Keratinocyte (primary cell): Measurements from ENCODE around the gene SAG. TPM values are rescaled to one million over a fixed set of nuclear protein-coding genes. Genes with fewer than 3 reads are reported as not detected.

Experiments
- DNase-seq: peaks from one replicate; pipeline ENCODE4 v3.0.0-alpha.2; 2011; ENCODE audit warnings: low read depth, missing footprints, low spot score
- FAIRE-seq: peaks from 2 replicates; lab custom pipeline; 2011; peaks lifted over from hg19 to GRCh38; lab: Jason Lieb, UNC
- H2AFZ ChIP-seq: 2 replicates; pipeline ENCODE4 v1.6.0; 2012; ENCODE audit warnings: low read length, control low read depth, inconsistent platforms; ENCODE audit not compliant: control insufficient read depth
- H3K27ac ChIP-seq: 2 replicates; pipeline ENCODE4 v1.5.1; 2011; ENCODE audit warnings: low read length; ENCODE audit not compliant: control insufficient read depth, insufficient read depth
- H3K27me3 ChIP-seq: 3 replicates; pipeline ENCODE4 v1.6.0; 2011; ENCODE audit warnings: low read length; ENCODE audit not compliant: control insufficient read depth, insufficient read depth; ENCODE audit errors: extremely low read depth
- H3K36me3 ChIP-seq, 2 experiments: 2 replicates in 1 of 2; 3 replicates in 1 of 2; pipeline ENCODE4 v1.5.1; 2011; ENCODE audit warnings: low read length in 2 of 2, mild to moderate bottlenecking in 1 of 2; ENCODE audit not compliant: control insufficient read depth in 2 of 2, insufficient read depth in 2 of 2; ENCODE audit errors: extremely low read depth in 1 of 2
- H3K4me1 ChIP-seq: 3 replicates; pipeline ENCODE4 v1.5.1; 2011; ENCODE audit warnings: low read length; ENCODE audit not compliant: control insufficient read depth, insufficient read depth; ENCODE audit errors: extremely low read depth
- H3K4me2 ChIP-seq: 3 replicates; pipeline ENCODE4 v1.6.0; 2011; ENCODE audit warnings: low read depth, low read length; ENCODE audit not compliant: control insufficient read depth, insufficient read depth; ENCODE audit errors: extremely low read depth
- H3K4me3 ChIP-seq, 3 experiments: fragments of 200-600 bp in 1 of 3; sonication (generic) in 1 of 3; 2 replicates in 2 of 3; 3 replicates in 1 of 3; pipeline ENCODE4 v1.5.1; 2011 to 2016; ENCODE audit warnings: low read length in 3 of 3, mild to moderate bottlenecking in 3 of 3, control low read depth in 2 of 3, inconsistent platforms in 1 of 3, low read depth in 1 of 3, mixed read lengths in 1 of 3, mixed run types in 1 of 3, moderate library complexity in 1 of 3; ENCODE audit not compliant: control insufficient read depth in 2 of 3, insufficient read depth in 2 of 3; ENCODE audit errors: extremely low read depth in 1 of 3
- H3K79me2 ChIP-seq: 2 replicates; pipeline ENCODE4 v1.6.0; 2012; ENCODE audit warnings: low read length; ENCODE audit not compliant: control insufficient read depth, insufficient read depth
- H3K9ac ChIP-seq: 3 replicates; pipeline ENCODE4 v1.6.0; 2011; ENCODE audit warnings: low read length; ENCODE audit not compliant: control insufficient read depth, insufficient read depth; ENCODE audit errors: extremely low read depth
- H3K9me1 ChIP-seq: 3 replicates; pipeline ENCODE4 v1.6.0; 2011; ENCODE audit warnings: low read length; ENCODE audit not compliant: control insufficient read depth, insufficient read depth; ENCODE audit errors: extremely low read depth
- H3K9me3 ChIP-seq: 2 replicates; pipeline ENCODE4 v1.5.1; 2012; ENCODE audit warnings: low read depth, low read length; ENCODE audit not compliant: control insufficient read depth
- H4K20me1 ChIP-seq: 3 replicates; pipeline ENCODE4 v1.6.0; 2011; ENCODE audit warnings: low read length; ENCODE audit not compliant: control insufficient read depth, insufficient read depth; ENCODE audit errors: extremely low read depth
- EZH2 ChIP-seq: IDR thresholded peaks from one replicate; pipeline ENCODE4 v1.6.1; 2012; ENCODE audit warnings: inconsistent platforms, mild to moderate bottlenecking, low read length, moderate library complexity
- dilution Hi-C: fragments of 300-500 bp; cut with MboI; formaldehyde crosslinking; loops from one replicate; pipeline ENCODE4 v1.7.0; 2020; ENCODE audit warnings: low sequenced_read_pairs; ENCODE audit not compliant: extremely low pct_ligation_motif_present
- polyA plus RNA-seq, 5 experiments: library from polyadenylated mRNA; depleted of rRNA in 3 of 5; stranded (reverse) in 3 of 5; stranded (forward) in 1 of 5; unstranded in 1 of 5; fragments of >200 nt; gene quantifications; 1 replicate in 1 of 5; 2 replicates in 3 of 5; 3 replicates in 1 of 5; pipeline versions ENCODE4 v1.2.1 to v1.2.3, GENCODE V29; 2011 to 2012; ENCODE audit warnings: missing spikeins in 2 of 5, low read depth in 1 of 5, low replicate concordance in 1 of 5
- small RNA-seq, 3 experiments: library from RNA; depleted of rRNA; stranded (forward); fragments of <200 nt; gene quantifications; one replicate each; pipeline ENCODE3, GENCODE V24; 2012; ENCODE audit warnings: low read depth in 3 of 3, low replicate concordance in 1 of 3; ENCODE audit not compliant: insufficient read length in 3 of 3
- TF ChIP-seq, protein P1 (sequence below), 3 experiments: IDR thresholded peaks in 1 of 3; conservative IDR thresholded peaks in 1 of 3; optimal IDR thresholded peaks in 1 of 3; 2 replicates in 2 of 3; 3 replicates in 1 of 3; pipeline versions ENCODE3 to v1.5.1; 2011; ENCODE audit warnings: low read length in 3 of 3, mild to moderate bottlenecking in 3 of 3, moderate library complexity in 2 of 3, control low read depth in 1 of 3, inconsistent platforms in 1 of 3; ENCODE audit not compliant: insufficient read depth in 2 of 3; ENCODE audit errors: extremely low read depth in 1 of 3

SAG gene
- polyA plus RNA-seq, 1 donor (not counting 4 experiments of a cell fraction or from before 2014, with no cell fraction given), result not detected

DNA sequence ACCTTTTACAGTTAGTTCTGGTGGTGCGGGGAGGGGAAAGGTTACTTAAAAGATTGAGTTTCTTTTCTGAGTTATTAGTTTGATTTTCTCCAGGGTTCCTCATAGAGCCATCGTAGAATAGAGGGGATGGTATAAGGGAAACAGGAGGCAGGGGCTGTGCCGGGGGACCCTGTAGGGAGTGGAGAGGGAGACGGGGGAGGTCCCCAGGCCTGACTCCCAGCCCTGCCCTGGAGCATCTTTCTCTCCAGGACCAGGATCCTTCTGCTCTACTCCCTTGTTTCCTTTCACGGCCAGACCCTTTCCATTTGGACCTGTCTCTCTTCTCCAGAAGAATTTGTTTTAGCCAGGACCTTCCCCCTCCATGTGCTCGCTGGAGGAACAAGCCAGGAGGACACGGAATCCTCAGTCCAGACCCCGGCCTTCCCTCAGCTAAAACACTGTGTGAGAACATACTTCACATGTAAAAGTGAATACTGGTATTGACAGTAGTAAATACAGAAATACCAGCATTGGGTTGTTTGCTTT is 82.0 kb downstream of the SAG start:
- DNase-seq, result no peak
- Histone ChIP-seq H3K27me3 (no peaks in the 10 kb centered on the region), H3K27ac (no peak overlapping the region), H3K9me1 (no peaks in the 10 kb centered on the region), H4K20me1 (peaks cover 3% of the 10 kb centered on the region), H3K4me3 (no peak overlapping the region), H2AFZ (no peak overlapping the region), H3K36me3 (peaks cover 0 to 2% of the 10 kb centered on the region in 2 experiments), H3K79me2 (peaks cover 3% of the 10 kb centered on the region), H3K9me3 (no peaks in the 10 kb centered on the region), H3K4me2 (no peak overlapping the region), H3K4me1 (peaks cover 14% of the 10 kb centered on the region), H3K9ac (no peak overlapping the region)
- dilution Hi-C loops, result no loop called here
- FAIRE-seq, result no peak
- TF ChIP-seq EZH2, result no peak
- TF ChIP-seq, protein P1, sequence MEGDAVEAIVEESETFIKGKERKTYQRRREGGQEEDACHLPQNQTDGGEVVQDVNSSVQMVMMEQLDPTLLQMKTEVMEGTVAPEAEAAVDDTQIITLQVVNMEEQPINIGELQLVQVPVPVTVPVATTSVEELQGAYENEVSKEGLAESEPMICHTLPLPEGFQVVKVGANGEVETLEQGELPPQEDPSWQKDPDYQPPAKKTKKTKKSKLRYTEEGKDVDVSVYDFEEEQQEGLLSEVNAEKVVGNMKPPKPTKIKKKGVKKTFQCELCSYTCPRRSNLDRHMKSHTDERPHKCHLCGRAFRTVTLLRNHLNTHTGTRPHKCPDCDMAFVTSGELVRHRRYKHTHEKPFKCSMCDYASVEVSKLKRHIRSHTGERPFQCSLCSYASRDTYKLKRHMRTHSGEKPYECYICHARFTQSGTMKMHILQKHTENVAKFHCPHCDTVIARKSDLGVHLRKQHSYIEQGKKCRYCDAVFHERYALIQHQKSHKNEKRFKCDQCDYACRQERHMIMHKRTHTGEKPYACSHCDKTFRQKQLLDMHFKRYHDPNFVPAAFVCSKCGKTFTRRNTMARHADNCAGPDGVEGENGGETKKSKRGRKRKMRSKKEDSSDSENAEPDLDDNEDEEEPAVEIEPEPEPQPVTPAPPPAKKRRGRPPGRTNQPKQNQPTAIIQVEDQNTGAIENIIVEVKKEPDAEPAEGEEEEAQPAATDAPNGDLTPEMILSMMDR (optimal IDR thresholded peaks at IDR 0.05 in 1 of 3, IDR thresholded peaks at IDR 0.05 in 1 of 3, conservative IDR thresholded peaks at IDR 0.05 in 1 of 3; ENCODE audit: extremely low read depth in 1 of 3, insufficient read depth in 2 of 3, low read length in 3 of 3), result no peak

DNA sequence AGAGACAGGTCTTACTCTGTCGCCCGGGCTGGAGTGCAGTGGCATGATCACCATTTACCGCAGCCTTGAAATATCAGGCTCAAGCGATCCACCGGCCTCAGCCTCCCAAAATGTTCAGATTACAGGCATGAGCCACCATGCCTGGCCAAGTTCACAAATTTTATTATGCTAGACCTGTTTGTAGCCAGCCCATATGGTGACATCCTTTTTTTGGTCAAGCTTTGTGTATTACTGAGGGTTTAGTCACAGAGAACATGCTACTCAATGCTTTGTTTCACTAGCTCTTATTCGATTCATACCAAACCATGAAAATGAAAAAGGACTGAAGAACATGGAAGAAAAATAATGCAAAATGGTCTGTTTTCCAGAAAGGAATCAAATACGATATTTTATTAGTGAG is 88.1 kb downstream of the SAG start:
- Histone ChIP-seq H3K4me3 (no peak overlapping the region), H3K36me3 (peaks cover 0 to 1% of the 10 kb centered on the region in 2 experiments), H2AFZ (no peak overlapping the region), H3K9me3 (no peaks in the 10 kb centered on the region), H3K9ac (no peak overlapping the region), H3K79me2 (no peaks in the 10 kb centered on the region), H4K20me1 (no peaks in the 10 kb centered on the region), H3K27ac (no peak overlapping the region), H3K9me1 (no peaks in the 10 kb centered on the region), H3K4me1 (no peaks in the 10 kb centered on the region), H3K4me2 (no peak overlapping the region), H3K27me3 (no peaks in the 10 kb centered on the region)
- dilution Hi-C loops, result no loop called here
- FAIRE-seq (no peak), DNase-seq (no peak)
- TF ChIP-seq, protein P1 (optimal IDR thresholded peaks at IDR 0.05 in 1 of 3, IDR thresholded peaks at IDR 0.05 in 1 of 3, conservative IDR thresholded peaks at IDR 0.05 in 1 of 3; ENCODE audit: extremely low read depth in 1 of 3, insufficient read depth in 2 of 3, low read length in 3 of 3), result no peak
- TF ChIP-seq EZH2, result no peak

Small RNAs within 50 kb of the gene (small RNA-seq; reads per million reads assigned to genes)
- gene RF00019 (0 reads per million in 3 experiments), gene SCARNA5 (1.0 to 10.6 (median 8.5) reads per million in 3 experiments), gene SCARNA6 (0.87 to 3.3 (median 1.0) reads per million in 3 experiments)

Other genes starting within 250 kb of the SAG start
- 7.5 to 11.2 TPM (median 10.4 TPM) in 3 replicates for gene INPP5D, start 247.5 kb upstream of the SAG start, polyA plus RNA-seq
- 33.1 to 38.5 TPM (median 34.1 TPM) in 3 replicates for gene ATG16L1, start 56.1 kb upstream of the SAG start, polyA plus RNA-seq
- 2.2 to 6.1 TPM (median 5.3 TPM) in 3 replicates for gene DGKD, start 46.7 kb downstream of the SAG start, polyA plus RNA-seq